ENCODE measurements around the gene COL18A1.

- TF ChIP-seq CTCF (conservative IDR thresholded peaks at IDR 0.05; ENCODE audit: low read depth, low read length) (no peak), EZH2 (IDR thresholded peaks at IDR 0.05; ENCODE audit: low read length, unreplicated experiment) (no peak), EZH2phosphoT487 (IDR thresholded peaks at IDR 0.05; ENCODE audit: borderline replicate concordance, low read length) (no peak)
Measured at GRCh38 chr21:45482899-45483821, 78.2 kb downstream of the COL18A1 start.
